Amygdala (tissue), 56 donors: Measurements from ENCODE around the gene VAV2.

Source experiments
- DNase-seq, 56 donors: peaks; one replicate each; lab custom pipeline; 2025; lab: John Stamatoyannopoulos, UW

Gene VAV2

GRCh38 chr9:133921866-133922265, 70.3 kb downstream of the VAV2 start:
- no peak for DNase-seq

DNA sequence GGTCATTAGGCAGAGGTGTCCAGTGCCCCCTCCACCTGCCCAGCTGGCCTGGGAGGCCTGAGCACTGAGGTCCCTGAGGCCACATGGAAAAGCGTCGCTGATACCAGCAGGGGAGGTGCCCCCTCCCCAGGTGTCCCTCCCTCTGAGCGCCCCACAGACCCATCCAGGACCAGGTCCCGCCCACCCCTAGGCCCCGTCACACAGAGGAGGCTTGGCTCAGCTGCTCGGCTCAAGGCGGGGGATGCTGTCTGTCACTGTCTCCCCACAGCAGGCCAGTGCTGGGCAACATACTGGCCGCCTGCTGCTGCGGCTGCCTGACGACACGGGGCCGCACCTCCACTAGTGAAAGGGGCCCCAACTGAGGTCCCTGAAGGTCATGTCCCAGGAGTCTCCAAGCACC, 71.7 kb downstream of the VAV2 start:
- DNase-seq = no peak

- DNase-seq = no peak
Measured at GRCh38 chr9:133919253-133920115, 72.6 kb downstream of the VAV2 start.

DNA sequence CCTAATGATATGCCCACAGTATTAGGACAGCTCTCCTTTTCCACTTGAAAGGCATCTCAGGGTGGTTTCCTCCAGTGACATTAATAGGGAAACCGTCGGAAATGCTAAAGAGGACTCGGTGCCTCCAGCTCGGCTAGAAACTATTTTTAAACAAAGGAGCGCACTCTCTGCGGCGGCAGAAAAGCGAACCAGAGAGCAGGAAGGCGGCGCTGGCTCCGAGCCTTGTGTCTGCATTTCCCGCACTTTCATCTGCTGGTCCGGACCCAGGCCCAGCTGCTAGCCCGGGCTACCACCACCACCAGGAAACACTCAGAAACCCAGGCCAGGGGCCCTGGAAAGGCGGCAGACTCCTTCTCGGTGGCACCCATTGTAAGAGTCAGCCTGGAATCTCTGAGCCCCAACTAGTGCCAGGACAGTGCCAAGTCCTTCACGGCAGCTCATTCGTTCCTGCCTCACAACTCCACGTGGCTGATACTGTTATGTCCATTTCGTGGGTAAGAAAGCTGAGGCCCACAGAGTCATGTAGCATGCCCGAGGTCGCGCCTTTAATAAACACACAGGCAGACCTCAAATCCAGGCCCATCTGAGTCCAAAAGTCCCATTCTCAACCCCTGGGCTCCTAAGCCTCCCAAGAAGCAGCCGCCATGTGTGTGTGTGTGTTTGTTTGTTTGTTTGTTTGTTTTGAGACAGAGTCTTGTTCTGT, 73.9 kb downstream of the VAV2 start:
- DNase-seq = peak in 24 of 56 donors; percentile 6 to 58 (median 32)

GRCh38 chr9:133917375-133917774, 74.7 kb downstream of the VAV2 start:
- DNase-seq = no peak

DNA sequence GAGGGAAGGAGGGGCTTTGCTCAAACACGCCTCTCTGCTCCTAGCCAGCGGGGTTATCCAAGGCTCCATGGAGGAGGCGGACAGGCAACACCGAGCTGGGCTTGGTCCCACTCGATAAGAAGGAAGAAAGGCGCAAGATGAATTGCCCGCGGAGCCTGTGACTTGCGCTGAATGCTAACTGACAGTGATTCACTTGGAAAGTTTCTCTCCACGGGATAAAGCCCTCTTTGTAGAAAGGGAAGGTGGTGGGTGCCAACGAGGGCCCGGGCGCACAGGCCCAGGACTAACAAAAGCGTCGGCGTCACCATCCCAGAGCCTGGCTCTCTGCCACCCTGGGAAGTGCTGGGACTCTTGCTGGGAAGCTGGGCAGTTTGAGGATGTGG, 76.0 kb downstream of the VAV2 start:
- peak; percentile 8 to 89 (median 71) for DNase-seq

- DNase-seq = no peak
Measured at GRCh38 chr9:133915534-133916158, 76.5 kb downstream of the VAV2 start.

GRCh38 chr9:133914442-133915342, 77.4 kb downstream of the VAV2 start:
- DNase-seq = no peak

GRCh38 chr9:133913571-133914369, 78.4 kb downstream of the VAV2 start:
- DNase-seq = no peak

- no peak for DNase-seq
Measured at GRCh38 chr9:133910855-133911514, 81.1 kb downstream of the VAV2 start.

- peak in 14 of 56 donors; percentile 13 to 65 (median 33) for DNase-seq
Measured at GRCh38 chr9:133906932-133907910, 84.9 kb downstream of the VAV2 start.

- DNase-seq = no peak
Measured at GRCh38 chr9:133906218-133906617, 85.9 kb downstream of the VAV2 start.

GRCh38 chr9:133905493-133905892, 86.6 kb downstream of the VAV2 start:
- DNase-seq = no peak

- DNase-seq = no peak
Measured at GRCh38 chr9:133904346-133905090, 87.6 kb downstream of the VAV2 start.

GRCh38 chr9:133901184-133901835, 90.8 kb downstream of the VAV2 start:
- DNase-seq = no peak

DNA sequence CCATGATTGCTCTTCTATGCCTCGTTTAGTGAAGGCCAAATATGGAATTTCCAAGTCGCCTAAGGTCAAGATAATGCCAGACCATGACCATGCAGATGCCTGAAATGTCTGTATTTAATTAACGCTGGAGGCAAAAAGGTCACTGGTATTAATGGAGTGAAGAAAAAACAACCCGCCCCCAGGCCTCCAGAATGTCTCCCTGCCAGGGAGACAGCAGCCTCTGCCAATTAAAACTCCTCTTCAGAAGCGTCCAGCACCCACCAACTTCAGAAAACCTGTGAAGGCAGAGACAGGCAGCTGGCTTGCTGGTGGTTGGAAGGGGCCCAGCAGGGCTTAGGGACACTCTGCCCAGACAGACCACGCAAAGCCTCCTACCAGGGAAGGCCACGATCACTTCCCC, 94.4 kb downstream of the VAV2 start:
- DNase-seq = no peak
